GM18526 (cell line): ENCODE results near the gene CTTN.

Experiments
- POLR2A ChIP-seq: IDR thresholded peaks from 3 replicates; pipeline ENCODE4 v1.6.1; 2011; ENCODE audit not compliant: insufficient read length; ENCODE audit errors: extremely low read depth

The CTTN gene

DNA sequence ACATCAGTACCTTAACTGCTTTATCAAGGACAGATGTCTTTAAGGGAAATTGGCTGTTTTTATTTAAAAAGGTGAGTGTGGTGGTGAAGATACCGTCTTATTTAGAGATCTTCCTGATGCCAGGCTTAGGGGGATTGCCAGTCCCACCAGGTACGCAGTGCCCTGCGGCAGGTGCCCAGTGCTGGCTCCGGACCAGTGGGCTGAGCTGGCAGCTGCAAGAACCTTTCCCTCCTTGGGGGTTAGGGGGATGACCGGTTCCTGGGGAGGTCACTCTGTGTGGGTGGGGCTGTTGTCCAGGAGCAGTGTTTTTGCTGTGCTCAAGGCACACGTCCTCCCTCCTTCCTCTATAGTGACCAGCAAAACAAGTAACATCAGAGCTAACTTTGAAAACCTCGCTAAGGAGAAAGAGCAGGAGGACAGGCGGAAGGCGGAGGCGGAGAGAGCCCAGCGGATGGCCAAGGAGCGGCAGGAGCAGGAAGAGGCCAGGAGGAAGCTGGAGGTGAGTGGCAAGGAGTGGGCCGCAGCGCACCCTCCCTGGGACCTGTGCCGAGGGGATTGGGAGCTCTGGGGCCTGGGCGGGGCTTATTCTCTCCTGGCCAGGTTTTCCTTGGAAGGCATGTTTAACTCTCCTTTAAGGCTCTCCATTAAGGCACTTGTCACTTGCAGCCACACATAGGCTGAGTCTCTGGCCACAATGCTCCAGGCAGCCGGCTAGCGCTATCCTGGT, 30.5 kb downstream of the CTTN start:
- TF ChIP-seq POLR2A: no peak

DNA sequence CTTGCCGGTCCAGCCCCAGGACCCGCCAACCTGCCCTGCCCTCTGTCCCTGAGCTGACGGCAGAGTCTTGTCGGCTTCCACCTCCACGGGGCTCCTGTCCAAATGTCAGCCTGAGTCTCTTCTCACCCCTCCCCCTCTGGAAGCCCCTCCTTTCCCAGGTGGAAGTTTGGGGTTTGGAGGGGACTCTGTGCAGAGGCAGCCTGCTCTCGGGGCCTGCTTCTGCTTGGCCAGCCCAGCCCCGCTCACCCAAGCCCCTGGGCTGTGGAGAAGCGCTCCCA, 31.0 kb downstream of the CTTN start:
- TF ChIP-seq POLR2A: no peak

DNA sequence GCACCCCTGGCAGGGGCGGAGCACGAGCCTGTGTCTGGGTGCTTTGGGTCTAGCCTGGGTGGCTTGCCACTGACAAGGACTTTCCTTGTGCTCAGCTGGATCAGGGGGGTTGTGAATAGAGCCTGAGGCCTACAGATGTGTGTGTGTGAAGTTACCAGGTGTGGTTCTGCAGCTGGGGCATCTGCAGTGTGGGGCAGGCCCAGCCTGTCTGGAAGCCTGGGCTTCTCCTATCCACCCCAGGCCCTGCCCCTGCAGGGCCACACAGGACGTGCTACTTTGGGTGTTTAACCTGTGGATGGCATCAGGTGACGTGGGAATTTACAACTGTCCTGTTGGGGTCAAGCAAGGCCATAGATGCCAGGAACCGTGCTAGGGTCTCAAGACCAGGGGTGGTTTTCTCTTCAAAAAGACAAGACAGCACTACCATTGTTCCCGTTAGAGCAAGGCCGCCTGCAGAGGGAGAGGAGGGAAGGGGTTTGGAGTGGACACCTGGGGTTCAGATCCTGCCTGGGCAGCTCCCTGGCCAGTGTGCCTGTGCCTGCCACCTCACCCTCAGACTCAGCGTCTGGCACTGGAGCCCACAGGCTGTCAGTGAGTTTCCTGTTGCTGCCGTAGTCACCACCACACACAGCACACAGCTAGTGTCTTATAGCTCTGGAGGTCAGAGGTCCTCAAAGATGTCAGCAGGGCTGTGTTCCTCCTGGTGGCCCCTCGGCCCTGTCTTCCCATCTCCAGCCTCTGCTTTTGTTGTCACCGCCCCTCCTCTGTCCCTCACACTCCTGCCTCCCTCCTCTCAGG, 31.6 kb downstream of the CTTN start:
- no peak for TF ChIP-seq POLR2A

- TF ChIP-seq POLR2A: no peak
Measured at GRCh38 chr11:70430671-70431574, 32.6 kb downstream of the CTTN start.

GRCh38 chr11:70431611-70432010, 33.3 kb downstream of the CTTN start:
- TF ChIP-seq POLR2A: no peak

DNA sequence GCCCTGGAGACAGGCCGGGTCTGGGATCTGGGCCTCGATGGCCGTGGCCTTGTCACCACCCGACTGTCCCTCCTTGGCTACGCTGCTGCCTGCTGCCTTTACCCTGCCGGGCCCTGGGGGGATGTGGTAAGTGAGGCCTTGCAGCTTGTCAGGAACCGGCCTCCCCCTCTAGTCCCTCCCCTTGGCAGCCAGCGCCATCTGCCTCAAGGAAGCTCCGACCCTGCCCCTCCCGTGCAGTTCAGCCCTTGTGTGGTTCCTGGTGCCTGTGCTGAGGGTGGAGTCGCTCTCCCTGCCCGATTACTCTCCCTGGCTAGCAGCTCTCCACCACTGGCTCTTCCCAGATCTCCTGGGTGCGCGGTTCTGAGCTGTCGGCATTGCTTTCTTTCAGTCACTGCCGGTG, 33.7 kb downstream of the CTTN start:
- no peak for TF ChIP-seq POLR2A

DNA sequence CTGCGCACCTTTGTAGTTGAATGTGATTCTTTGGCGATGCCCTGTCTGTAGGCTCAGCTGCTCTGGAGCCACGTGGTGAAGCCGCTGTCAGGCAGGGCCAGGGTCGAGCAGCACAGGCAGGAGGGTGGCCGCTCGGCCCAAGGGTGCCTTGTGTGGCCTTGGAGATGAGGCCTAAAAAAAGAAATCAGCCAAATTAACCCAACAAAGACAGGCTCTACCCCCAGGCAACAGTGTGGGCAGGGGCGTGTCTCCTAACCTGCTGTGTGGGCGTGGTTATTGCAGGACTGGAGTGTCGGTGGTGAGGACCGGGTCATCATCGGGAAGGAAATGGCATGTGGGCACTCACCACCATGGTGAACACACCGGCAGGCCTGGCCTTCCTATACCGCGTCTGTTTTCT, 34.3 kb downstream of the CTTN start:
- no peak for TF ChIP-seq POLR2A

- no peak for TF ChIP-seq POLR2A
Measured at GRCh38 chr11:70433038-70433437, 34.7 kb downstream of the CTTN start.

DNA sequence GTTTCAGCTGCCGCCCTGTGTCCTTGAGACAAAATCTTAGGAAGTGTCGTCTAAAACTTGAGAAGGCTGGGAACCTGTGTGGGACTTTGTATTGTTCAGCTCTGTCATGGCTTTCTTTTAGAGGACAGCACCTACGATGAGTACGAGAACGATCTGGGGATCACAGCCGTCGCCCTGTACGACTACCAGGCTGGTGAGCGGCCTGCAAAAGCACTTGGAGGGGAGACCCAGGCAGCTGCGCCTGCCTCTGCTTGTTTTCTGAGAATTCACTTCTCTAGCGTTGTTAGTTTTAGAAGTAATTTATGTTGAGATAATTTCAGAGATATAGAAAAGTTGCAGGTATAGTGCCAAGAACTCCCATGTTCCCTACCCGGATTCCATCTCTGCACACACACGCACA, 35.2 kb downstream of the CTTN start:
- TF ChIP-seq POLR2A: no peak

- TF ChIP-seq POLR2A: no peak
Measured at GRCh38 chr11:70433966-70434812, 35.9 kb downstream of the CTTN start.

DNA sequence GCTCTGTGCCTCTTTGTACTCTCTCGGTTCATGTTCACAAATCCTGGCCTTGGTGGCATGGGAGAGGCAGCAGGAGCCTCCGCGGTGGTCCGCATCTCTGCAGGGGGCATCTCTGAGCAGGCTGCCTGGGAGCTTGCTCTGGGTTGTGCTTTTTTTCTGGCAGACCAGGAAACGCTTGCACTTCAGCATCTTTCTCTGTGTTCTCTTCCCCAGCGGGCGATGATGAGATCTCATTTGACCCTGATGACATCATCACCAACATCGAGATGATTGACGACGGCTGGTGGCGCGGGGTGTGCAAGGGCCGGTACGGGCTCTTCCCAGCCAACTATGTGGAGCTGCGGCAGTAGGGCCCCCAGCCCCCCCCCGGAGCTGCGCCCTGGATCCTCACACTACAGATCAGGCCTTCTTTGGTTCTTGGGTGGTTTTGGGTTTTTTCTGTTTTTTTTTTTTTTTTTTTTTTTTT, 36.5 kb downstream of the CTTN start:
- no peak for TF ChIP-seq POLR2A

GRCh38 chr11:70435361-70435760, 37.0 kb downstream of the CTTN start:
- TF ChIP-seq POLR2A: no peak

- no peak for TF ChIP-seq POLR2A
Measured at GRCh38 chr11:70435765-70436500, 37.6 kb downstream of the CTTN start.

DNA sequence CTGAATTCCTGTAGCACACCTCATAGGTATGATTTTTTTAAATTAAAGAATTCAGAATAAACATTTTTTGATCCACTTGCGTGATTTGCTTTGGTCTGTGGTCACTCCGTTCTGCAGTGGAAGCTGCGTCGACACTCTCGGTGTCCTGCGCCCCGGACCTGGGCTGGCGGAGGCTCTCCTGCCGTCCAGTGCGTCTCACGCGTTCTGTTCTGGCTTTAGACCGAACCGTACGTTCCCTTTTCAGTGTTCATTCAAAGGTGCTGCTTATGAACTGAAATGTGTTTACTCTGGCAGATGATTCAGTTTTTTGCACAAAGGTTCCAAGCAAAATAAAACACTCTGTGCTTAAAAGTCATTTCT, 38.2 kb downstream of the CTTN start:
- TF ChIP-seq POLR2A: no peak
